GM12878 (cell line): ENCODE measurements around the gene SARDH. TPM values are rescaled to one million over a fixed set of nuclear protein-coding genes. Genes with fewer than 3 reads are reported as not detected.
A peak's percentile ranks its signal among the peaks of the same experiment; 100 is the strongest.

Experiments used
- ATAC-seq: fragments of 200-7000 bp; cut with Tn5 transposase; 3 replicates; pipeline ENCODE4 v1.9.1; 2020; ENCODE audit warnings: mild to moderate bottlenecking, moderate library complexity
- BruUV-seq: library from RNA; stranded (reverse); fragments of 400-500 nt; replicated peaks from 2 replicates; lab custom pipeline; 2021; lab: Mats Ljungman, UMichigan
- CTCF ChIA-PET: fragments of 300-600 bp; sonication (Branson Sonifier 250); formaldehyde crosslinking; extraction: SDS; loops from one replicate; lab custom pipeline; 2021; ENCODE audit warnings: inconsistent platforms; lab: Yijun Ruan, JAX
- POLR2A ChIA-PET: fragments of 350-600 bp; formaldehyde crosslinking; extraction: SDS; loops from one replicate; lab custom pipeline; 2021; ENCODE audit warnings: inconsistent platforms; lab: Charles Lee
- RAD21 ChIA-PET: fragments of 300-600 bp; sonication (Branson Sonifier 250); formaldehyde crosslinking; loops from one replicate; lab custom pipeline; 2023; ENCODE audit warnings: antibody characterized with exemption; ENCODE audit not compliant: unreplicated experiment; lab: Charles Lee
- SMC1A ChIA-PET: fragments of 300-600 bp; sonication (Branson Sonifier 250); formaldehyde crosslinking; loops from one replicate; lab custom pipeline; 2023; ENCODE audit not compliant: unreplicated experiment, uncharacterized antibody; lab: Charles Lee
- DNase-seq: peaks from one replicate; pipeline ENCODE4 v3.0.0-alpha.2; 2011; ENCODE audit warnings: low read depth, low spot score
- FAIRE-seq: peaks from 3 replicates; lab custom pipeline; 2011; peaks lifted over from hg19 to GRCh38; lab: Jason Lieb, UNC
- H2AFZ ChIP-seq: 2 replicates; pipeline ENCODE4 v1.6.0; 2011; ENCODE audit warnings: low read depth, low read length, control low read depth; ENCODE audit not compliant: control insufficient read depth
- H3K27ac ChIP-seq: 2 replicates; pipeline ENCODE4 v1.5.1; 2011; ENCODE audit warnings: control low read depth; ENCODE audit not compliant: control insufficient read depth, insufficient read depth
- H3K27me3 ChIP-seq, 2 experiments: replicated peaks in 1 of 2; 2 replicates each; pipeline versions ENCODE4 v1.6.0 to v1.6.1; 2011; ENCODE audit warnings: low read length in 1 of 2; ENCODE audit not compliant: control insufficient read depth in 2 of 2, insufficient read depth in 2 of 2
- H3K36me3 ChIP-seq, 2 experiments: 2 replicates each; pipeline ENCODE4 v1.5.1; 2011; ENCODE audit warnings: low read length in 1 of 2; ENCODE audit not compliant: control insufficient read depth in 2 of 2, insufficient read depth in 2 of 2
- H3K4me1 ChIP-seq: 2 replicates; pipeline ENCODE4 v1.6.1; 2011; ENCODE audit warnings: mild to moderate bottlenecking, low read length, moderate library complexity, mixed read lengths; ENCODE audit not compliant: control insufficient read depth, insufficient read depth
- H3K4me2 ChIP-seq: 2 replicates; pipeline ENCODE4 v1.6.0; 2011; ENCODE audit warnings: control low read depth; ENCODE audit not compliant: control insufficient read depth, insufficient read depth
- H3K4me3 ChIP-seq: fragments of 200-600 bp; sonication (generic); 2 replicates; pipeline ENCODE4 v1.5.1; 2016
- H3K79me2 ChIP-seq: 2 replicates; pipeline ENCODE4 v1.6.0; 2011; ENCODE audit warnings: low read length; ENCODE audit not compliant: control insufficient read depth, insufficient read depth
- H3K9ac ChIP-seq: 2 replicates; pipeline ENCODE4 v1.8.0; 2011; ENCODE audit warnings: low read length, control low read depth, mixed read lengths; ENCODE audit not compliant: control insufficient read depth, insufficient read depth
- H3K9me3 ChIP-seq: replicated peaks from 3 replicates; pipeline ENCODE4 v1.5.1; 2011; ENCODE audit warnings: mild to moderate bottlenecking, low read length; ENCODE audit not compliant: control insufficient read depth, insufficient read depth
- H4K20me1 ChIP-seq: 2 replicates; pipeline ENCODE4 v1.6.0; 2011; ENCODE audit not compliant: control insufficient read depth, insufficient read depth
- BCL3 ChIP-seq: IDR thresholded peaks from 2 replicates; pipeline ENCODE4 v1.6.1; 2011; ENCODE audit warnings: borderline replicate concordance, low read depth, mild to moderate bottlenecking, moderate library complexity, low read length; ENCODE audit not compliant: insufficient read depth, poor library complexity, severe bottlenecking
- BMI1 ChIP-seq: fragments of 450-650 bp; IDR thresholded peaks from 2 replicates; pipeline ENCODE4 v1.6.1; 2016; ENCODE audit warnings: mild to moderate bottlenecking, moderate library complexity, borderline replicate concordance
- CTCF ChIP-seq, 3 experiments: IDR thresholded peaks in 2 of 3; conservative IDR thresholded peaks in 1 of 3; 2 replicates each; pipeline ENCODE4 v1.5.1; 2011; ENCODE audit warnings: low read depth in 3 of 3, low read length in 3 of 3, mild to moderate bottlenecking in 3 of 3, control low read depth in 2 of 3, moderate library complexity in 2 of 3, inconsistent platforms in 1 of 3, mixed read lengths in 1 of 3; ENCODE audit not compliant: control insufficient read depth in 2 of 3, insufficient read depth in 1 of 3; ENCODE audit errors: extremely low read depth in 1 of 3
- IRF3 ChIP-seq: fragments of 450-650 bp; IDR thresholded peaks from 2 replicates; pipeline ENCODE4 v1.6.1; 2014; ENCODE audit warnings: mild to moderate bottlenecking
- MAX ChIP-seq: IDR thresholded peaks from 2 replicates; pipeline ENCODE4 v1.6.1; 2012; ENCODE audit warnings: low read depth, low read length, improper control_type of control experiment
- MEF2A ChIP-seq: IDR thresholded peaks from 2 replicates; pipeline ENCODE4 v1.6.1; 2011; ENCODE audit warnings: low read depth, mild to moderate bottlenecking, low read length, moderate library complexity; ENCODE audit not compliant: insufficient read depth
- NFIC ChIP-seq: IDR thresholded peaks from 2 replicates; pipeline ENCODE4 v1.6.1; 2012; ENCODE audit warnings: low read depth, mild to moderate bottlenecking, inconsistent platforms, low read length, moderate library complexity
- RAD21 ChIP-seq: IDR thresholded peaks from 2 replicates; pipeline ENCODE4 v1.6.1; 2011; ENCODE audit warnings: mild to moderate bottlenecking, low read depth, low read length, moderate library complexity; ENCODE audit not compliant: insufficient read depth
- RUNX3 ChIP-seq: IDR thresholded peaks from 2 replicates; pipeline ENCODE4 v1.6.1; 2012; ENCODE audit warnings: low read length, inconsistent platforms
- SMC3 ChIP-seq: IDR thresholded peaks from 2 replicates; pipeline ENCODE4 v1.6.1; 2011; ENCODE audit warnings: low read length, improper control_type of control experiment, borderline replicate concordance
- YY1 ChIP-seq: IDR thresholded peaks from 2 replicates; pipeline ENCODE4 v1.6.1; 2011; ENCODE audit warnings: low read depth, mild to moderate bottlenecking, low read length
- WGBS: methylation state at CpG from one replicate; pipeline ENCODE4 v1.1.6; 2016; ENCODE audit warnings: low lambda C conversion rate; ENCODE audit not compliant: insufficient replicate concordance, insufficient coverage; ENCODE audit errors: missing lambda C conversion rate; 5-methylcytosine and 5-hydroxymethylcytosine counted together
- in situ Hi-C: fragments of 300-500 bp; cut with MboI; formaldehyde crosslinking; loops from 9 replicates; pipeline ENCODE4 v1.14.3; 2018; ENCODE audit warnings: mixed read lengths
- intact Hi-C: fragments of 100-400 bp; cut with micrococcal nuclease; formaldehyde crosslinking; loops from one replicate; pipeline ENCODE4 v1.14.2; 2022; ENCODE audit not compliant: unreplicated experiment
- polyA plus RNA-seq, 11 experiments: library from polyadenylated mRNA; depleted of rRNA in 4 of 11; unstranded in 6 of 11; stranded (reverse) in 5 of 11; fragments of >200 nt; fragmentation: Nextera tagmentation in 4 of 11; fragmentation: Illumina TruSeq in 1 of 11; extraction: Ambion mirVana in 4 of 11; extraction: Trizol in 1 of 11; gene quantifications; 1 replicate in 1 of 11; 2 replicates in 10 of 11; pipeline versions ENCODE4 v1.2.1 to v1.2.3, GENCODE V29; 2011 to 2016; ENCODE audit warnings: inconsistent platforms in 2 of 11, missing spikeins in 2 of 11, low read depth in 1 of 11
- total RNA-seq, 4 experiments: library from RNA; depleted of rRNA in 3 of 4; stranded (reverse); fragments of >200 nt in 3 of 4; fragmentation: Illumina TruSeq in 1 of 4; extraction: Trizol in 1 of 4; gene quantifications; 2 replicates each; pipeline versions ENCODE4 v1.2.1 to v1.2.3, GENCODE V29; 2013 to 2021

The SARDH gene
- total and polyA plus RNA-seq, 10 of the 15 experiments (the other 5 are each of a cell fraction or from before 2014, with no cell fraction given), result 0.03 to 0.15 (median 0.10) TPM; not detected in 6

- peak; percentile 66 for ATAC-seq
- peak; percentile 13 for DNase-seq
- SMC1A ChIA-PET, result interaction anchor here (0.7 to 3.2 kb wide), 11 partner anchors 8 to 317 kb away, joined by 3 to 53 read pairs (median 3); no protein-coding TSS in a partner anchor
- no peaks in the 10 kb centered on the region for H4K20me1 ChIP-seq
- TF ChIP-seq NFIC (no peak), YY1 (peak; percentile 58), SMC3 (peak; percentile 69), RAD21 (peak; percentile 78), MAX (no peak), CTCF (IDR thresholded peaks at IDR 0.05 in 2 of 3, conservative IDR thresholded peaks at IDR 0.05 in 1 of 3; ENCODE audit: control insufficient read depth in 2 of 3, extremely low read depth in 1 of 3, insufficient read depth in 1 of 3, low read depth in 3 of 3, low read length in 3 of 3) (peak; percentile 70 to 81 (median 78)), MEF2A (no peak), RUNX3 (peak; percentile 16; the same call in 1 of the 2 replicates), BCL3 (no peak), BMI1 (no peak), IRF3 (no peak)
- in situ Hi-C loops (no loop called here), intact Hi-C loops (loop anchor here (1.0 kb wide), 1 partner anchor 212 kb away; no protein-coding TSS in a partner anchor)
- RAD21 ChIA-PET, result interaction anchor here (0.8 to 3.3 kb wide), 10 partner anchors 11 to 316 kb away, joined by 3 to 76 read pairs (median 4); no protein-coding TSS in a partner anchor
- H3K9me3 ChIP-seq, result no peaks in the 10 kb centered on the region
- BruUV-seq, result no TSS peak
- H3K4me1 ChIP-seq, result peaks cover 26% of the 10 kb centered on the region
- no peak overlapping the region for H3K27ac ChIP-seq
- peak; percentile 47 for FAIRE-seq
- H3K9ac ChIP-seq, result no peak overlapping the region
- no peak overlapping the region for H3K4me3 ChIP-seq
- 42% methylated on average over 16 of the region's 16 CpGs for WGBS
- peaks cover 10 to 28% of the 10 kb centered on the region in 2 experiments; a peak in 3 of 4 replicates for H3K36me3 ChIP-seq
- H3K27me3 ChIP-seq, result no peaks in the 10 kb centered on the region
- CTCF ChIA-PET, result interaction anchor here (0.7 to 6.8 kb wide), 28 partner anchors 9 to 357 kb away, joined by 3 to 177 read pairs (median 5); partner anchors contain the start of gene BRD3OS
- H3K4me2 ChIP-seq, result no peak overlapping the region
- POLR2A ChIA-PET, result interaction anchor here (1.3 to 3.2 kb wide), 2 partner anchors 11 to 211 kb away, joined by 3 to 16 read pairs; no protein-coding TSS in a partner anchor
- no peaks in the 10 kb centered on the region; the same call in 1 of the 2 replicates for H3K79me2 ChIP-seq
- H2AFZ ChIP-seq, result no peak overlapping the region
These were observed 44.3 kb upstream of the SARDH start for GRCh38 chr9:133782157-133783130.
